ENCODE results near the gene ARL2BP. TPM values are rescaled to one million over a fixed set of nuclear protein-coding genes. Genes with fewer than 3 reads are reported as not detected.

The ARL2BP gene
- total and polyA plus RNA-seq, 10 of the 15 experiments (the other 5 are each of a cell fraction or from before 2014, with no cell fraction given): 12.5 to 56.6 (median 29.7) TPM

GRCh38 chr16:57245472-57246113 lies 534 bp downstream of the ARL2BP start (continued):
- TF ChIP-seq EP300 (IDR thresholded peaks at IDR 0.05; ENCODE audit: borderline replicate concordance in 1 of 2, control insufficient read depth in 1 of 2, low read depth in 2 of 2, low read length in 2 of 2) (no peak), ASH2L (IDR thresholded peaks at IDR 0.05; ENCODE audit: borderline replicate concordance, low read depth) (no peak), MTA2 (IDR thresholded peaks at IDR 0.05; ENCODE audit: low read depth) (no peak), BHLHE40 (IDR thresholded peaks at IDR 0.05; ENCODE audit: borderline replicate concordance in 1 of 2, low read depth in 2 of 2, low read length in 1 of 2) (peak; percentile 42 to 52; a peak in 1 of 4 replicates)
- TF ChIP-seq, protein P1, sequence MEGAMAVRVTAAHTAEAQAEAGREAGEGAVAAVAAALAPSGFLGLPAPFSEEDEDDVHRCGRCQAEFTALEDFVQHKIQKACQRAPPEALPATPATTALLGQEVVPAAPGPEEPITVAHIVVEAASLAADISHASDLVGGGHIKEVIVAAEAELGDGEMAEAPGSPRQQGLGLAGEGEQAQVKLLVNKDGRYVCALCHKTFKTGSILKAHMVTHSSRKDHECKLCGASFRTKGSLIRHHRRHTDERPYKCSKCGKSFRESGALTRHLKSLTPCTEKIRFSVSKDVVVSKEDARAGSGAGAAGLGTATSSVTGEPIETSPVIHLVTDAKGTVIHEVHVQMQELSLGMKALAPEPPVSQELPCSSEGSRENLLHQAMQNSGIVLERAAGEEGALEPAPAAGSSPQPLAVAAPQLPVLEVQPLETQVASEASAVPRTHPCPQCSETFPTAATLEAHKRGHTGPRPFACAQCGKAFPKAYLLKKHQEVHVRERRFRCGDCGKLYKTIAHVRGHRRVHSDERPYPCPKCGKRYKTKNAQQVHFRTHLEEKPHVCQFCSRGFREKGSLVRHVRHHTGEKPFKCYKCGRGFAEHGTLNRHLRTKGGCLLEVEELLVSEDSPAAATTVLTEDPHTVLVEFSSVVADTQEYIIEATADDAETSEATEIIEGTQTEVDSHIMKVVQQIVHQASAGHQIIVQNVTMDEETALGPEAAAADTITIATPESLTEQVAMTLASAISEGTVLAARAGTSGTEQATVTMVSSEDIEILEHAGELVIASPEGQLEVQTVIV (IDR thresholded peaks at IDR 0.05; ENCODE audit: borderline replicate concordance, partially characterized antibody): no peak

- Histone ChIP-seq H3K27ac (ENCODE audit: control insufficient read depth, insufficient read depth) (no peak overlapping the region), H2AFZ (ENCODE audit: control insufficient read depth, low read depth, low read length) (no peak overlapping the region), H3K36me3 (ENCODE audit: control insufficient read depth in 2 of 2, insufficient read depth in 2 of 2, low read length in 1 of 2) (peaks cover 2 to 17% of the 10 kb centered on the region in 2 experiments), H3K79me2 (ENCODE audit: control insufficient read depth, insufficient read depth, low read length) (no peaks in the 10 kb centered on the region; the same call in 1 of the 2 replicates), H3K4me1 (ENCODE audit: control insufficient read depth, insufficient read depth, low read length) (peaks cover under 1% of the 10 kb centered on the region; the same call in 1 of the 2 replicates), H3K27me3 (replicated peaks in 1 of 2; ENCODE audit: control insufficient read depth in 2 of 2, insufficient read depth in 2 of 2, low read length in 1 of 2) (no peaks in the 10 kb centered on the region), H3K9ac (ENCODE audit: control insufficient read depth, insufficient read depth, low read length) (no peak overlapping the region), H3K9me3 (replicated peaks; ENCODE audit: control insufficient read depth, insufficient read depth, low read length) (no peaks in the 10 kb centered on the region; the same call in 2 of the 3 replicates), H3K4me3 (no peak overlapping the region), H4K20me1 (ENCODE audit: control insufficient read depth, insufficient read depth) (no peaks in the 10 kb centered on the region), H3K4me2 (ENCODE audit: control insufficient read depth, insufficient read depth) (no peak overlapping the region)
- WGBS (ENCODE audit: insufficient coverage, insufficient replicate concordance, low lambda C conversion rate, missing lambda C conversion rate): 100% methylated on average over 2 of the region's 2 CpGs
- CTCF ChIA-PET: interaction anchor here (1.0 kb wide), 1 partner anchor 158 kb away, joined by 3 read pairs; no protein-coding TSS in a partner anchor
- RAD21 ChIA-PET (ENCODE audit: unreplicated experiment): no interaction called here
- no peak for TF ChIP-seq CBX3 (IDR thresholded peaks at IDR 0.05; ENCODE audit: borderline replicate concordance, low read depth)
- POLR2A ChIA-PET: interaction anchor here (1.1 kb wide), 1 partner anchor 10 kb away, joined by 3 read pairs; no protein-coding TSS in a partner anchor
- SMC1A ChIA-PET (ENCODE audit: uncharacterized antibody, unreplicated experiment): no interaction called here
- no TSS peak for BruUV-seq (replicated peaks)
- no peak for ATAC-seq
- intact Hi-C loops (cut with micrococcal nuclease; ENCODE audit: unreplicated experiment) (no loop called here), in situ Hi-C loops (cut with MboI) (no loop called here)
- DNase-seq (ENCODE audit: low read depth, low spot score): no peak
- FAIRE-seq: no peak
Observed at GRCh38 chr16:57251352-57251751, 6.3 kb downstream of the ARL2BP start.
